ENCODE results near the gene RTP3. TPM values are rescaled to one million over a fixed set of nuclear protein-coding genes. Genes with fewer than 3 reads are reported as not detected.

Gene RTP3
- total RNA-seq, 1 experiment from 2014 or later: not detected

DNA sequence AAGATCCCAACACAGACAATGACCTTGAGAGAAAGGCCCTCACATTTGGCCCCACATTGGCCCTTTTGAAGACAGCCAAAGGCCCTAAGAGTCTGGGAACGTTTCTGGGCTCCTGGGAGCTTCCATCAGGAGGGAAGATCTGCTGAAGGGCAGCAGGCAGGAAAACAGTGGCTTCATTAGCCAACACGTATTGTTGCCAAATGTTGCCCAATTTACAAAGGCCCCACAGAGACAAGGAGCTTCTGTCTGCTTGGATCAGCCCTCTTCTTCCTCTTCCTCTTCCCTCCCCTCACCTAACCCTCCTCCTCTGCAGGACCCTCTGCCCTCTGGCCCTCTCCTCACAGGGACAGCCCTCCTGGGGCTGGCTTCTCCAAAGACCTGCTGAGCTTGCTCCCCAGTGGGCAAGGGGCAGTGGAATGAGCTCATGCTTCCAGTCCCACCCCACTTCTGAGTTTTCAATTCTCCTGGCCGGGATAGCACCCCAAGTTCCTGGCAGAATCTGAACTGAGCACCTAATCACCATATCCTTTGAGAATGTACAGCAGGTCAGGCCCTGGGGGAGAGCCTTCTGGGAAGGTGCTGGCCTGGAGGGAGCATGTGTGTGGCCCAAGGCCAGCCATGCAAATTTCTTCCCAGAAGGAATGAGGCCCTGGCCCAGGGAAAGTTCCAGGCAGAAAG, 28.0 kb upstream of the RTP3 start:
- no peak for DNase-seq (ENCODE audit: low read depth)

DNA sequence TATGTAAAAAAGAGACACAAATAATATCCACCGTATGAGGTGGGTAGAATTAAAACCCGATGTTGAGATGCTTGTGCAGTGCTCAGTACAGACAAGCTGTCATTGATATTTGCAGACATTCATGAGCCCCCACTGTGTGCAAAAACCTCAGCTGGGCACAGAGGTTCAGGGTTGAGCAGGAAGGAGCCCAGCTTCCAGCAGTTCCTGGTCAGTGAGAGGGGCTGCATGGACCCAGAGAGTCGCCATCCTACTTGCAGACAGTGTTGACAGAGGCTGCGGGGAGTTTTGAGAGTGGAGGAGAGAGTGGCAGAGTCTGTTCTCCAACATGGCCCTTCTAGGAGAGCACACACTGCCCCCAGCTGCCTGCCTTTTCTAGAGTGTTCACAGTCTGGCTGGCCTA, 26.9 kb upstream of the RTP3 start:
- no peak for DNase-seq (ENCODE audit: low read depth)

DNA sequence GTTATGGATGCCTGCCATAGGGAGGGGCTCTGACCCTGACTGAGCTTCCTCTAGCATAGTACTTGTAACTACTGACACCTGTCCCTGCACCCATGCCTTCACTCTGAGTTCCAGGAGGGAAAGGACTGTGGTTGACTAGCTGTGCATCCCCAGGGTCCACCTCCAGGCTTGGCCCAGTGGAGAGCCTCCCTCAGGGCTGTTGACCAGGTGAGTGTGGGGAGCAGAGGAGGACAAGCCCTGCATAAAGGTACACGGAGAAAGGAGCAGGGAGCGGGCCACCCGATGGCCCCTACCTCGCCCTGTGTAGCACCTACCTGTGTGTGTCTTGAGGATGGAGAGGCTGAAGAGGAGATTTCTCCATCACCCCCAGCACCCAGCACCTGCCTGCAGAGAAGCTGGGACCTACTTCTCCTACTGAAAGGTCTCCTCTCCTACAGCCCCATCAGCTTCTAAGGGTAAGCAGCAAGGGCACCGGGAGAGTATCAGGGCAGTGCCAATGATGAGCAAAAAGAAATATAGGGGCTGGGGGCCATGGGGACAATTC, 26.3 kb upstream of the RTP3 start:
- no peak for DNase-seq (ENCODE audit: low read depth)

DNA sequence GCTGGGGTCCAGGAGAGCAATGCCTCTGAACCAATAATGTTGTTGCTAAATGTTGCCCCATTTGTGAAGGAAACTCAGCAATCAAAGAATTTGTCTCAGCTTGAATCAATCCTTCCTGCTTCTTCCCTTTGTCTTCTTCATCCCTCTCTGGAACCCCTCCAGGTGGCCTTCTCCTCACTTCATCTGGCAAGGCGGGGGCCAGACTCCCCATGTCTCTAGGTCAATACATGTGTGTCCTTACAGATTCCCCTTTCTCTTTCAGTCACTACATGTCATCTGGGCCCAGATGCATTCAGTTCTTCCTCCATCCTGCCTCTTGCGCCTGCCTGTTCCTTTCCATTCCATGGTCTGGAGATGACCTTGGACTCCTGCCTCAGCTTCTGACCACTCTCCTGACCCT, 25.0 kb upstream of the RTP3 start:
- DNase-seq (ENCODE audit: low read depth): no peak

DNA sequence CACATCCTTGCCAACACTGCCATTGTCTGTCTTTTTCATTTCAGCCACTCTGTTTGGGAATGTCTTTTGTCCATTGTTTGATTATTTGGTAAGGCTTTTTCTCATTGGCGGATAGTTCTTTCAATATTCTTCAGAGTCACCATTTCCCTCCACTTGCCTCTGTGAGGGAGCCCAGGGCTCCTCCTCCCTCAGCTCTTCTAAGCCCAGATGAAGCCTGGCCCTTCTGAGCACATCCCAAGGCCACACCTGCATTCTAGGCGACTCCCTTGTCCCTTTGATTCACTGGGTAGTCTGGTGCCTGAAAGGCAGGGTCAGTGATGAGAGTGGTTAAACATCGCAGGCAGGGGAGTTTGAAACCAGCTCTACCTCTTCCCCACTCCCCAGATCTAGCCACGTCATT, 20.6 kb upstream of the RTP3 start:
- DNase-seq (ENCODE audit: low read depth): no peak

DNA sequence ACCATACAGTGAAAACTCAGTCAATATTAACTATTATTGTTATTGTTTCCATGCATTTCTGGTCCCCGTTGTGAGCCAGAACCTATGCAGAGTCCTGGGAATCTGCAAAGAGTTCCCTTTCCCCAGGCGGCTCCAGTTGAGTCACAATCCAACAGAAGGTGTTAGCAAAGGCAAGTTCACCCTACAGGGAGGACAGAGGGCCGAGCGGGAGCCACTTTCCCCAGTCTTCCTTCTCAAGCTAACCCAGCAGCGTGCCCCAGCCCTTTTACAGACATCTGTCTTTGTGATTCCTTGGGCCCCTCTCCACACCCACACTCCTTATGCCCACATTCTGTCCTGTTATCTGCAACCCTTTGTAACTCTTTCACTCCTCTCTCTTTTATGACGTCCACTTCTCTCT, 20.0 kb upstream of the RTP3 start:
- DNase-seq (ENCODE audit: low read depth): no peak

DNA sequence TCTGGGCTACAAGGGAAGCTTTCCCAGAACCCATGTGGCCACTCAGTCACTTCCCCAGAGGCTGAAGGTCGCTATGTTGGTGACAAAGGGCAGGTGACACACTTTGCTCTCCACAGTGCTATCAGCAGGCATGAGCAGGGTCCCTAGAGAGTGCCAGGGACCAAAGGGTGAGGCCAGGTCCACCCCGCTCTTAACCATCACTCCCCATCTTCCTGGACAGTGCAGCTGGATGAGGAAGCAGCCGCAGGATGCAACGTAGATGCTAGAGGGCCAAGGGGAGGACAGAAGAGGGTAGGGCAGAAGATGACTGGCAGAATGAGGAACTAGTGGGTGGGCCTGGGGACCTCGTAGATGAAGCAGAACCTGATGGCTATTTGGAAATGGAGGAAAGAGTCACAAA, 19.4 kb upstream of the RTP3 start:
- no peak for DNase-seq (ENCODE audit: low read depth)

DNA sequence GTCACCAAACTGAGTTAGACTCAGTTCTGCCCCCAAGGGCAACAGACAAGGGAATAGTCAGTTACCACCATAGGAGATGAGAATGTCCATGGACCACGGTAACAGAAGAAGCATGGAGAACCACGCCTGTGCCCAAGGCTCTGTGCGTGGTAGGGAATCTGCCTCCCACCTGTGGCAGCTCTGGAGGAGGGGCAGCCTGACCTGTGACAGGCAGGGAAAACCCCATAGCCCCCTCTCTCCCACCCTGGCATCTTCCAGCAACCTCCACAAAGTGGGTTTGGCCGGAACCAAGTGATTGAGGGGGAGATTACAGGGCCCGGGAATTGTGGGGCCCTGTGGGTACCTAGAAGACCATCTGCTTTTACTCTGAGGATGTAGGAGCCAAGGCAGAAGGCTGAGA, 18.8 kb upstream of the RTP3 start:
- DNase-seq (ENCODE audit: low read depth): no peak

DNA sequence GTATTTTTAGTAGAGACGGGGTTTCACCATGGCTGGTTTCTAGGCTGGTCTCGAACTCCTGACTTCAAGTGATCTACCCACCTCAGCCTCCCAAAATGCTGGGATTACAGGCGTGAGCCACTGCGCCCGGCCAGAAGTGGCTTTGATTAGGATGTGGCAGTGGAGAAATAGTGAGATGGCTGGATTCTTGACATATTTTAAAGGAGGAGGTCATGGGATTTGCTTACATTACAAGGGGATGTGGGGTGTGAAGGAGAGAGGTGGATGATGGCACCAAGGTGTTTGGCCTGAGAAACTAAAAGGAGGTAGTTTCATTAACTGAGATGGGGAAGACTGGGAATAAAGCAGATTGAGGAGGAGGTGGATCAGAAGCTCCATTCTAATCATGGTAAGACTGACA, 18.1 kb upstream of the RTP3 start:
- no peak for DNase-seq (ENCODE audit: low read depth)

DNA sequence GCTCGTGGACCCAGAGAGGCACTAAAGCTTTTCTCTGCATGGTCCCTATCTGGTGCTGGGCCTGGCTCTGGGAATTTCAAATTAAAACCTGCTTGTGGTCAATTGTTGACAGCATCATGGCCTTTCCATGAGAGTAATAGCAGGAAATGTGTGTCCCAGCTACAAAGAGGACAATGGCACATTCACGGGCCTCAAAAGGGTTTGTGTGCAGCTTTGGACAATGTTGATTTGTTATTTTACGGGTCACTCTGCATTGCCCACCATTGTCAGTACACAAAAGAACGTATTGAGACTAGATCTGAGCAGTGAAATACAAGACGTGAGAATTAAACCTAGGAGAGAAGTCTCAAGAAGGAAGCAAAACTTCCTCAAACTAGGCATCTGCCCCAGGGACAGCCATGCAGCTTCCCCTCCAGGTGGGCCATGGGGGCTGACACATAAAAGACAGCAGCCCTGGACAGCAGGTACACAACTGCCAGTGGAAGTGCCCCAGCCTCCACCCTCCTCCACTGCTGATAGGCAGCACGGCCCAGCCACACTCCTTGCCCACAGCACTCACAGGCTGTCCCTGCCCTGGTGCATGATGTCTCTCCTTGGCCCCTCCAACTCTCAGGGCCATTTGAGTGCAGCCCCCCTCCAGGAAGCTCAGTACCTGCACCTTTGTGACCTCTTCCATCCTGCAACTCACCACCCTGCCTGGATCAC, 17.1 kb upstream of the RTP3 start:
- DNase-seq (ENCODE audit: low read depth): no peak

DNA sequence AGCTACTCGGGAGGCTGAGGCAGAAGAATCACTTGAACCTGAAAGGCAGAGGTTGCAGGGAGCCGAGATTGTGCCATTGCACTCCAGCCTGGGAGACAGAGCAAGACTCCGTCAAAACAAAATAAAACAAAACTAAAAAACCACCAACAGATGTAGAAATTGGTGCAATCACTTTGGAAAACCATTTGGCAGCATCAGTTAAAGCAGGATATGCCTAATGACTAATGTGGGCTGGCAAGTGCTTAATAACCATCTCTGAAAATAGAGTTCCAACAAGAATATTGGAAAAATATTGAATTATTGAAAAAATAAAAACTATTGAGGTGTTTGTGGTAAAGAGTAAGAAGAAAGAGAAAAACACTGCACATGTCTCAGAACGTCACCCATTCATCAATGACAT, 16.1 kb upstream of the RTP3 start:
- DNase-seq (ENCODE audit: low read depth): no peak

DNA sequence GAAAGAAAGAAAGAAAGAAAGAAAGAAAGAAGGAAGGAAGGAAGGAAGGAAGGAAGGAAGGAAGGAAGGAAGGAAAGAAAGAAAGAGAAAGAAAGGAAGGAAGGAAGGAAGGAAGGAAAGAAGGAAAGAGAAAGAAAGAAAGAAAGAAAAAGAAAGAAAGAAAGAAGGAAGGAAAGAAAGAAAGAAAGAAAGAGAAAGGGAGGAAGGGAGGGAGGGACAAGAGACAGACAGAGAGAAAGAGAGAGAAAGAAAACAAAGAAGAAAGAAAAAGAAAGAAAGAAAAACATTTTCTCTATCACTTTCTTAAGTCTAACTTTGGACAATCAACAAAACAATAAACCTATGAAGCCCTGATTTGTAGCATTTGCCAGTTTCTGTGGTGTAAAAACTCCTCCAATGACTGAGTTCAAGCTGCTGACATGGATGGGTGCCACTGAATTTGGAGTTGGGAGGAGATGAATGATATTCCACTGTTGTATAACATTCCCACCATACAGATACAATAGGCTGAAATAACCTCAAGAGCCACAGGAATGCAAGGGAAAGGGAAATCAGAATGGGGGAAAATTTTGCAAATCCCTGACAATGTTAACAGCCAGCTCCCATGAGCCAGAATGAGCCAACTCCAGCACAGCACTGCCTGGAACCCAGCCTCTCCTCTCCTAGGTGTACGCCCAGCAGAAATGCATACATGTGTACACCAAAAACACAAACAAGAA, 15.0 kb upstream of the RTP3 start:
- peak; percentile 79 for DNase-seq (ENCODE audit: low read depth)

DNA sequence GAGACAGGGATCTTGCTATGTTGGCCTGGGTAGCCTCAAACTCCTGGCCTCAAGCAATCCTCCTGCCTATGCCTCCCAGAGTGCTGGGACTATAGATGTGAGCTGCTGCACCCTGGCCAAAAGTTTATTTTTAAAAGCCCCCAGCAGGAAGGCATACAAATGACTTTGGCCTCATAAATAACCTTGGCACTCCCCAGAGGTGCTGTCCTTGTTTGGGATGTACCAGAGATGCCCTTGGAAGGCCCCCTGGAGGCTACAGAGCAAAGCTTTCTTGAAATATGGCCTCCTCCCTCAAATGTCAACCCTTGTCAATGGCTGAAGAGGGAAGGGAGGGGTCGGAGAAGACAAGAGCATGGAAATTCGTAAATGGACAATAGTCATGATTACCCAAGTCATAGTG, 14.0 kb upstream of the RTP3 start:
- DNase-seq (ENCODE audit: low read depth): no peak

DNA sequence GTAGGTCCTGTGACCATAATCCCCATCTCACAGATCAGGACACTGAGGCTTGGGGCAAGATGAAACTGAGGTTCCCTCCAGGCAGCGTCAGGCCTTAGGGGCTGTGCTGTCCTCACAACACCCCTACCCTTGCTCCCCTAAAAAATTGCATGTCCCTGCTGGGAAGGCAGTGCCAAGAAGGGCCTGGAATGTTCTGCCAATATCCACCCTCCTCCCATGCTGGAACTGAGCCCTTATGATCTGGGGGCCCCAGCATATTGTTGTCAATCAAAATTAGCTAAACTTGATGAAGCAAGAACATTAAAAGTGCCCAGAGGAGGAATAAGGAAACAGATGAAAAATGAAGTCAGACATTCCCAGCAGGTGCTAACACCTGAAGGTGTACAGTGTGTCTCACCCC, 13.4 kb upstream of the RTP3 start:
- DNase-seq (ENCODE audit: low read depth): no peak

DNA sequence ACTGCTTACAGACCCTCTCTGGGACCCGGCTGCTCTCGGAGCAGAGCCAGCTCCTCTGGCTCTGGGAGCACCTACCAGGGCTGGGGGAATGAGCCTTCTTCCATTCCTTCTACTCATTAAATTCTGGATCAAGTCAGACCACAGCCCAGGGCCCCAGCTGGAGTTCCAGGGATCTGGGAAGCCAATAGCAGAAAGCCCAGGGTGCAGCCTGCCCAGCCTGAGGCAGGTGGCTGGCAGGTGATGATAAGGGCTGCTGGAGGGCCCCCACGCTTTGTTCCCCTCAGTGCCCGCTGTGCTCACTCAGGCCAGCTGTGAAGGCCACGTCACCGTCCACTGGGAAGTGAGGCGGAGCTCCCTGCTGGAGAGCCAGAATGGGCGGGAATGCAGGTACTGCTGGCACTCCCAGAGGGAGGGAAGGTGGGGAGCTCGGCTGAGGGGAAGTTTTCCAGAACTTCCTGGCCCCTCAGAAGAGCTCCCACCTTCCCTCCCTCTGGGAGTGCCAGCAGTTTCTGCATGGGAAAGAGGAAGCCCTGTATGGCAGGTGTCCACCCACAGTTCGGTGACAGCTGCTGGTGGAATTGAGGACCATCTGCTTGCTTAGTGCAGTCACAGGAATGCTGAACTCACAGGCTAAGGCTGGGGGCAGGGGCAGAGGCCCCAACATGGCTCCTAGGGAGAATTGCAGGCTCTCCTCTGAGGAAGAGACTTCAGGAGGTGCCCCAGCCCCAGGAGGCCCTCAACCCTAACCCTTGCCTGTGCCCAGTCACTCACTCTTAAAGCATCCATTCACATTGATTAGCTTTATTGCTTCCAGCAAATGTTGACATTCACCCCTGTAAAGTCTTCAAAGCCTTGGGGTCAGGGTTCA, 12.6 kb upstream of the RTP3 start:
- no peak for DNase-seq (ENCODE audit: low read depth)

DNA sequence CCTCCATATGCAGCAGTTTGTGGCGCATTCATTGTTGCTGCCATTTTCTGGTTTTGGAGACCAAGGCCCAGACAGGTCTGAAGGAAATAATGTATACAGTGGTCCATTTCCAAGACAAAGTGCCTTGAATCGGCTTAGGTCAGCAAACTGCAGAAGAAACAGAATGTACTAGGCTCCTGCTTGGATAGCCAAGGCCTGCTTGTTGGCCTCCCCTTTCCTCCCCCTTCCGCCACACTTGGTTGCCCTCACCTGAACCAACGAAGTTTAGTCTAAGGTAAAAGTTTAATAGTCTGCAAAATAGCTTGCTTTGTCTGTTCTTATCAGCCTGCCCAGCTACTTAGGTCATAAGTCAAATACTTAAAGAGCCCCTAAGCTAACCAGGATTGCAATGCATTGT, 12.0 kb upstream of the RTP3 start:
- DNase-seq (ENCODE audit: low read depth): no peak

DNA sequence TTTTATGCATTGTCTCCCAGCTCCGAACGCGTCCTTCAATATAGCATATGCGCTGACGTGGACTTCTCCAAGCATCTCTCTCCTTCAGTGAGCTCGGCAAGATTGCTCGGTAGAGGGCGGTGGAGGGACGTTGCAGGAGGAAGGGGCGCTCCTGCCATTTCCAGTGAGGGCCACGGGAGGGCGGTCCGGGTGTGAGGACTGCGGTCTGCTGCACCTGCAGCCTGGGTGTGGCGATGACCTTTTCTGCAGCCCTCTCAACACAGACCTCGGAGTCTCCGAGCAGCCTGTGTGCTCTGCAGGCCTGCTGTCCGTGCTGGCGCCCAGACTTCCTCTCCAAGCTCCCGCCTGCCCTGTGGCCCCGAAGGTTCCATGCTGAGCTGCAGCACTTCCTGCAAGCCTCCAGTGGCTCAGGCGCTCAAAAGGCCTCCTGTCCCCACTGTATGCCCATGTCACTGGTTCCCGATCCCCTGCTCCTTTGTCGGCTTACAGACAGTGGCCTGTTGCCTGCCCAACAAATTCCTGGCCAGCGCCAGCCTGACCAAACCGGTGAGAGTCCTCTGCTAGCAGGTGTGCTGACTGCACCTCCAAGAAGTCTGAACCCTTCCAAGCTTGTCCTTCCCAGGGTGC, 8.9 kb upstream of the RTP3 start:
- peak; percentile 86 for DNase-seq (ENCODE audit: low read depth)

DNA sequence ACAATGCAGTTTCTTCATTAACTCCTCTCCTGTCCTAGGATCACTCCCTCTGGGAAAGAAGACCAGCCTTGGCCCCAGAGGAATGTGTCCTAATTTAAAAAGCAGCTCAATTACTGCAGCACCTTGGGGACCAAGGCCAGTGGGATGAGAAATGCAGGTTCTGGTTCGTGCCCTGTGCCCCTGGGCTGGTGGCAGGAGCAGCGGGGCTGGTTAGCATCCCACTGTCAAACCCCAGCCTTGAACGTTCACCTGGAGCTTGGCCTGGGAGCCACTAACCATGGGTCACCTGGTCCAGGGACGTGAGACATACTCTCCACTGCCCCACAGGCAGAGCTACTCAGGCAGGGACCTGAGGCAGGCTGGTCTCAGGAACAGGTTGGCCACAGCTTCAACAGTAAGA, 8.4 kb upstream of the RTP3 start:
- DNase-seq (ENCODE audit: low read depth): no peak

DNA sequence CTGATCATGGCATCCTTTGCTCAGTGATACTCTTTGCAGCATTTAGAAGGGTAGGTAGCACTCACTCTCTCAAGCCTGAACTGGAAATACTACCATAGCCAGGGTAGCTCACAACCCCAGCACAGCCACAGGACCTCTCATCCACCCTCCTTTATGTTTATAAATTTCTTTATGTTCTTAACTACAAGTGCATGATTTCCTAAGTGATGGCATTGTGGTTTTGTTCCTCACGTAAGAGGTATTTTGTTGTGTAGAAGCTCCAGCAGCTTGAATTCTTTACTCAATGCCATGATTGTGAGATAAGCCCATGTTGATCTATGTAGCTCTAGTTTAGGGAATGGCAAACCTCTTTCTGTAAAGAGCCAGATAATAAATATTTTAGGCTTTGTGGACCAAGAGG, 7.9 kb upstream of the RTP3 start:
- DNase-seq (ENCODE audit: low read depth): peak; percentile 56

DNA sequence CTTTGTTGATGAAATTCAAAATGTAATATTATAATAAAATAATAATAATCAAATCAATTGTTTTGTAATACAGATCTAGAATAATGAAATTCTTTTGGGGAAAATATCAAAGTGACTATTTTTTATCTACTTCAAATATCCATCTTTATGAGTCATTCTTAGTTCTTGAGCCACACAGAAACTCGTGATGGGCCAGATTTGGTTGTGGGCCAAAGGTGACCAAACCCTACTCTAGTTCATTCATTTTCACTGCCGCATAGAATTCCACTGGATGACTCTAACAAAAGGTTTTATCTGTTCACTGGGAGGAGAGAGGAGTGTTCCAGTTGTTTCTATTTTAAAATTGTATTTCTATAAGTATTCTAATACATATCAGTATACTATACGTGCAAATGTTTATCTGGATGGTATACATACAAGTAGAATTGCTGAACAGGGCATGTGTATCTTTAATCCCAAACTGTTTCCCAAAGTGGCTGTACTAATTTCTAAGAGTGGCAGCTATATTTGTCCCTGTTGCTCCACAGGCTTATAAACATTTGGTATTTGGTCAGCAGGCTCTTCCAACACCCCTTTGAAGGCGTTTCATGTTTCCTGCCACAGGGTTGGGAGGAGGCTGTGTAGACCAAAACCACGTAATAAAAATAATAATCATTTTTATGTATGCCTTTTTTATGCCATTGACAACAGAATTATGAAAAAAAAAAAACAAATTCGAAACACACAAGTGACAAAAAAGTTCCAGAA, 7.3 kb upstream of the RTP3 start:
- peak; percentile 58 for DNase-seq (ENCODE audit: low read depth)

Data from RPMI7951 (cell line).